HepG2 (cell line): ENCODE measurements around the gene NEU1. TPM values are rescaled to one million over a fixed set of nuclear protein-coding genes. Genes with fewer than 3 reads are reported as not detected.
A peak's percentile ranks its signal among the peaks of the same experiment; 100 is the strongest.

Source experiments
- CAMTA2 ChIP-seq: sonication (generic); formaldehyde crosslinking; IDR thresholded peaks from 2 replicates; pipeline ENCODE4 v1.4.0; 2020; ENCODE audit warnings: mild to moderate bottlenecking, missing genetic modification reagents, borderline replicate concordance
- DNMT1 ChIP-seq: sonication (generic); formaldehyde crosslinking; IDR thresholded peaks from 2 replicates; pipeline ENCODE4 v1.5.1; 2020; ENCODE audit warnings: mild to moderate bottlenecking, missing genetic modification reagents
- EED ChIP-seq: sonication (generic); formaldehyde crosslinking; IDR thresholded peaks from 2 replicates; pipeline ENCODE4 v1.5.0; 2020; ENCODE audit warnings: mild to moderate bottlenecking, missing genetic modification reagents
- GLI4 ChIP-seq: sonication (generic); formaldehyde crosslinking; IDR thresholded peaks from 2 replicates; pipeline ENCODE4 v1.5.1; 2020; ENCODE audit warnings: missing genetic modification reagents, mild to moderate bottlenecking, moderate library complexity, borderline replicate concordance
- KAT7 ChIP-seq: IDR thresholded peaks from 2 replicates; pipeline ENCODE4 v1.6.1; 2018; ENCODE audit warnings: borderline replicate concordance, missing compliant biosample characterization
- MLLT10 ChIP-seq: sonication (generic); formaldehyde crosslinking; IDR thresholded peaks from 2 replicates; pipeline ENCODE4 v1.4.0; 2020; ENCODE audit warnings: missing genetic modification reagents
- PCBP2 ChIP-seq: fragments of 200-400 bp; formaldehyde crosslinking; optimal IDR thresholded peaks from 2 replicates; pipeline ENCODE3; 2018; ENCODE audit warnings: low read length, low read depth; ENCODE audit not compliant: poor library complexity, severe bottlenecking
- YEATS4 ChIP-seq: sonication (generic); formaldehyde crosslinking; IDR thresholded peaks from 2 replicates; pipeline ENCODE4 v1.4.0; 2020; ENCODE audit warnings: missing genetic modification reagents, borderline replicate concordance
- ZKSCAN8 ChIP-seq: IDR thresholded peaks from 2 replicates; pipeline ENCODE4 v1.6.1; 2016; ENCODE audit warnings: borderline replicate concordance, missing genetic modification reagents, missing compliant biosample characterization
- ZNF143 ChIP-seq: sonication (generic); formaldehyde crosslinking; IDR thresholded peaks from 2 replicates; pipeline ENCODE4 v1.4.0; 2020; ENCODE audit warnings: missing genetic modification reagents
- ZNF160 ChIP-seq: sonication (generic); formaldehyde crosslinking; IDR thresholded peaks from 2 replicates; pipeline ENCODE4 v1.8.0; 2022; ENCODE audit warnings: mild to moderate bottlenecking, inconsistent platforms, missing genetic modification reagents
- ZNF207 ChIP-seq: fragments of 450-650 bp; IDR thresholded peaks from 2 replicates; pipeline ENCODE4 v1.6.1; 2016; ENCODE audit warnings: antibody characterized with exemption, borderline replicate concordance
- ZNF251 ChIP-seq: sonication (generic); formaldehyde crosslinking; IDR thresholded peaks from 2 replicates; pipeline ENCODE4 v1.9.0; 2021; ENCODE audit warnings: mild to moderate bottlenecking, missing genetic modification reagents
- polyA plus RNA-seq, 8 experiments: library from polyadenylated mRNA; depleted of rRNA in 3 of 8; stranded (reverse) in 7 of 8; unstranded in 1 of 8; fragments of >200 nt; fragmentation: Illumina TruSeq in 4 of 8; extraction: Trizol in 4 of 8; gene quantifications; 2 replicates each; pipeline versions ENCODE4 v1.2.1 to v1.2.3, GENCODE V29; 2011 to 2016; ENCODE audit warnings: low read depth in 4 of 8, missing spikeins in 1 of 8, mixed read lengths in 1 of 8; ENCODE audit not compliant: insufficient read depth in 1 of 8
- total RNA-seq, 5 experiments: library from RNA; depleted of rRNA; stranded (reverse); fragments of >200 nt; fragmentation: Illumina TruSeq; extraction: Trizol; gene quantifications; 2 replicates each; pipeline ENCODE4 v1.2.3, GENCODE V29; 2016; ENCODE audit warnings: low read depth in 1 of 5
- TF ChIP-seq, protein P1 (sequence below): fragments of 450-650 bp; IDR thresholded peaks from 2 replicates; pipeline ENCODE4 v1.6.1; 2017
- TF ChIP-seq, protein P2 (sequence below): sonication (generic); formaldehyde crosslinking; IDR thresholded peaks from 2 replicates; pipeline ENCODE4 v1.5.0; 2020; ENCODE audit warnings: mild to moderate bottlenecking, missing genetic modification reagents
- TF ChIP-seq, protein P3 (sequence below): sonication (generic); formaldehyde crosslinking; IDR thresholded peaks from 2 replicates; pipeline ENCODE4 v1.5.0; 2020; ENCODE audit warnings: missing genetic modification reagents
- TF ChIP-seq, protein P4 (sequence below): sonication (generic); formaldehyde crosslinking; conservative IDR thresholded peaks from 2 replicates; pipeline ENCODE4 v1.4.0; 2020; ENCODE audit warnings: missing genetic modification reagents
- TF ChIP-seq, protein P5 (sequence below): sonication (generic); formaldehyde crosslinking; IDR thresholded peaks from 2 replicates; pipeline ENCODE4 v1.5.0; 2020; ENCODE audit warnings: missing genetic modification reagents
- TF ChIP-seq, protein P6 (sequence below): sonication (generic); formaldehyde crosslinking; IDR thresholded peaks from 2 replicates; pipeline ENCODE4 v1.5.0; 2020; ENCODE audit warnings: missing genetic modification reagents

Gene NEU1
- total and polyA plus RNA-seq, 2 of the 13 experiments (the other 11 are each of a cell fraction or from before 2014, with no cell fraction given): 215 to 297 TPM

DNA sequence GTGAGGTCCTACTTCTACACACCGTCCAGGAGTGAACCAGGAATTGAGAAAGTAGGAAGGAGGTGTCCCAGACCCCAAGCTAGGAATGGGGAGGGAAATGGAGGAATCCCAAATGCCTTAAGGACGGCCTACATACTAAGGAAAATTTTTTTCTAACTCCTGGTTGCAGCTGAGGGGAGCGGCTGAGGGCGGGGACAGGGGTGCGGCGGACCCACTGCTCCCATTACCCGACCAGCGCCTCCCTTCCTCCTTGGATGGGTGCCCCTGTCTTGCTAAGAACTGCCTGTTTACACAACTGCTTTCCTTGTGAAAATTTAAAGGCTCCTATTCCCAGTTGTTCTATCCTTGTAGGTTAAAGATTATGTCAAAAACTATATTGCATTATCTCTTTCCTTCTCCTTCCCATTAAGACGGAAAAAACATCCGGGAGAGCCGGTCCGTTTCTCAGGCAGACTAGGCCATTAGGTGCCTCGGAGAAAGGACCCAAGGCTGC is 35.8 kb downstream of the NEU1 start (continued):
- TF ChIP-seq GLI4 (CRISPR knock-in tag) (no peak), KAT7 (CRISPR knock-in tag) (no peak), DNMT1 (no peak), YEATS4 (CRISPR knock-in tag) (no peak), ZNF160 (no peak), CAMTA2 (CRISPR knock-in tag) (no peak), ZNF251 (no peak), MLLT10 (CRISPR knock-in tag) (no peak), ZNF143 (peak; percentile 45; the same call in 1 of the 2 replicates), ZKSCAN8 (CRISPR knock-in tag) (no peak), ZNF207 (no peak), EED (CRISPR knock-in tag) (0 out of 2 replicates have a peak, but pooled peaks have one; percentile 35), PCBP2 (no peak)
- TF ChIP-seq, protein P1, sequence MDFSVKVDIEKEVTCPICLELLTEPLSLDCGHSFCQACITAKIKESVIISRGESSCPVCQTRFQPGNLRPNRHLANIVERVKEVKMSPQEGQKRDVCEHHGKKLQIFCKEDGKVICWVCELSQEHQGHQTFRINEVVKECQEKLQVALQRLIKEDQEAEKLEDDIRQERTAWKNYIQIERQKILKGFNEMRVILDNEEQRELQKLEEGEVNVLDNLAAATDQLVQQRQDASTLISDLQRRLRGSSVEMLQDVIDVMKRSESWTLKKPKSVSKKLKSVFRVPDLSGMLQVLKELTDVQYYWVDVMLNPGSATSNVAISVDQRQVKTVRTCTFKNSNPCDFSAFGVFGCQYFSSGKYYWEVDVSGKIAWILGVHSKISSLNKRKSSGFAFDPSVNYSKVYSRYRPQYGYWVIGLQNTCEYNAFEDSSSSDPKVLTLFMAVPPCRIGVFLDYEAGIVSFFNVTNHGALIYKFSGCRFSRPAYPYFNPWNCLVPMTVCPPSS: no peak
- TF ChIP-seq, protein P2, sequence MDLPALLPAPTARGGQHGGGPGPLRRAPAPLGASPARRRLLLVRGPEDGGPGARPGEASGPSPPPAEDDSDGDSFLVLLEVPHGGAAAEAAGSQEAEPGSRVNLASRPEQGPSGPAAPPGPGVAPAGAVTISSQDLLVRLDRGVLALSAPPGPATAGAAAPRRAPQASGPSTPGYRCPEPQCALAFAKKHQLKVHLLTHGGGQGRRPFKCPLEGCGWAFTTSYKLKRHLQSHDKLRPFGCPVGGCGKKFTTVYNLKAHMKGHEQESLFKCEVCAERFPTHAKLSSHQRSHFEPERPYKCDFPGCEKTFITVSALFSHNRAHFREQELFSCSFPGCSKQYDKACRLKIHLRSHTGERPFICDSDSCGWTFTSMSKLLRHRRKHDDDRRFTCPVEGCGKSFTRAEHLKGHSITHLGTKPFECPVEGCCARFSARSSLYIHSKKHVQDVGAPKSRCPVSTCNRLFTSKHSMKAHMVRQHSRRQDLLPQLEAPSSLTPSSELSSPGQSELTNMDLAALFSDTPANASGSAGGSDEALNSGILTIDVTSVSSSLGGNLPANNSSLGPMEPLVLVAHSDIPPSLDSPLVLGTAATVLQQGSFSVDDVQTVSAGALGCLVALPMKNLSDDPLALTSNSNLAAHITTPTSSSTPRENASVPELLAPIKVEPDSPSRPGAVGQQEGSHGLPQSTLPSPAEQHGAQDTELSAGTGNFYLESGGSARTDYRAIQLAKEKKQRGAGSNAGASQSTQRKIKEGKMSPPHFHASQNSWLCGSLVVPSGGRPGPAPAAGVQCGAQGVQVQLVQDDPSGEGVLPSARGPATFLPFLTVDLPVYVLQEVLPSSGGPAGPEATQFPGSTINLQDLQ (CRISPR knock-in tag): no peak
- TF ChIP-seq, protein P3, sequence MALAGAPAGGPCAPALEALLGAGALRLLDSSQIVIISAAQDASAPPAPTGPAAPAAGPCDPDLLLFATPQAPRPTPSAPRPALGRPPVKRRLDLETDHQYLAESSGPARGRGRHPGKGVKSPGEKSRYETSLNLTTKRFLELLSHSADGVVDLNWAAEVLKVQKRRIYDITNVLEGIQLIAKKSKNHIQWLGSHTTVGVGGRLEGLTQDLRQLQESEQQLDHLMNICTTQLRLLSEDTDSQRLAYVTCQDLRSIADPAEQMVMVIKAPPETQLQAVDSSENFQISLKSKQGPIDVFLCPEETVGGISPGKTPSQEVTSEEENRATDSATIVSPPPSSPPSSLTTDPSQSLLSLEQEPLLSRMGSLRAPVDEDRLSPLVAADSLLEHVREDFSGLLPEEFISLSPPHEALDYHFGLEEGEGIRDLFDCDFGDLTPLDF (CRISPR knock-in tag): no peak
- TF ChIP-seq, protein P4, sequence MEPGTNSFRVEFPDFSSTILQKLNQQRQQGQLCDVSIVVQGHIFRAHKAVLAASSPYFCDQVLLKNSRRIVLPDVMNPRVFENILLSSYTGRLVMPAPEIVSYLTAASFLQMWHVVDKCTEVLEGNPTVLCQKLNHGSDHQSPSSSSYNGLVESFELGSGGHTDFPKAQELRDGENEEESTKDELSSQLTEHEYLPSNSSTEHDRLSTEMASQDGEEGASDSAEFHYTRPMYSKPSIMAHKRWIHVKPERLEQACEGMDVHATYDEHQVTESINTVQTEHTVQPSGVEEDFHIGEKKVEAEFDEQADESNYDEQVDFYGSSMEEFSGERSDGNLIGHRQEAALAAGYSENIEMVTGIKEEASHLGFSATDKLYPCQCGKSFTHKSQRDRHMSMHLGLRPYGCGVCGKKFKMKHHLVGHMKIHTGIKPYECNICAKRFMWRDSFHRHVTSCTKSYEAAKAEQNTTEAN (CRISPR knock-in tag): 0 out of 2 replicates have a peak, but pooled peaks have one; percentile 2
- TF ChIP-seq, protein P5, sequence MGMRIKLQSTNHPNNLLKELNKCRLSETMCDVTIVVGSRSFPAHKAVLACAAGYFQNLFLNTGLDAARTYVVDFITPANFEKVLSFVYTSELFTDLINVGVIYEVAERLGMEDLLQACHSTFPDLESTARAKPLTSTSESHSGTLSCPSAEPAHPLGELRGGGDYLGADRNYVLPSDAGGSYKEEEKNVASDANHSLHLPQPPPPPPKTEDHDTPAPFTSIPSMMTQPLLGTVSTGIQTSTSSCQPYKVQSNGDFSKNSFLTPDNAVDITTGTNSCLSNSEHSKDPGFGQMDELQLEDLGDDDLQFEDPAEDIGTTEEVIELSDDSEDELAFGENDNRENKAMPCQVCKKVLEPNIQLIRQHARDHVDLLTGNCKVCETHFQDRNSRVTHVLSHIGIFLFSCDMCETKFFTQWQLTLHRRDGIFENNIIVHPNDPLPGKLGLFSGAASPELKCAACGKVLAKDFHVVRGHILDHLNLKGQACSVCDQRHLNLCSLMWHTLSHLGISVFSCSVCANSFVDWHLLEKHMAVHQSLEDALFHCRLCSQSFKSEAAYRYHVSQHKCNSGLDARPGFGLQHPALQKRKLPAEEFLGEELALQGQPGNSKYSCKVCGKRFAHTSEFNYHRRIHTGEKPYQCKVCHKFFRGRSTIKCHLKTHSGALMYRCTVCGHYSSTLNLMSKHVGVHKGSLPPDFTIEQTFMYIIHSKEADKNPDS: no peak
- TF ChIP-seq, protein P6, sequence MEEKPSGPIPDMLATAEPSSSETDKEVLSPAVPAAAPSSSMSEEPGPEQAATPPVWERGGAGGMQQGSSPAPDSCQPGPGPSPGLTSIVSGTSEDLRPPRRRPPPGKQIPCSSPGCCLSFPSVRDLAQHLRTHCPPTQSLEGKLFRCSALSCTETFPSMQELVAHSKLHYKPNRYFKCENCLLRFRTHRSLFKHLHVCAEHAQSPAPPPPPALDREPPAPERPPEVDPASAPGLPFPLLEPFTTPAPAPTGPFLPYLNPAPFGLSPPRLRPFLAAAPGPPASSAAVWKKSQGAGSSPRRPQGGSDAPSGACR (CRISPR knock-in tag): no peak
